ENCODE results near the gene YPEL1.

Gene YPEL1

DNA sequence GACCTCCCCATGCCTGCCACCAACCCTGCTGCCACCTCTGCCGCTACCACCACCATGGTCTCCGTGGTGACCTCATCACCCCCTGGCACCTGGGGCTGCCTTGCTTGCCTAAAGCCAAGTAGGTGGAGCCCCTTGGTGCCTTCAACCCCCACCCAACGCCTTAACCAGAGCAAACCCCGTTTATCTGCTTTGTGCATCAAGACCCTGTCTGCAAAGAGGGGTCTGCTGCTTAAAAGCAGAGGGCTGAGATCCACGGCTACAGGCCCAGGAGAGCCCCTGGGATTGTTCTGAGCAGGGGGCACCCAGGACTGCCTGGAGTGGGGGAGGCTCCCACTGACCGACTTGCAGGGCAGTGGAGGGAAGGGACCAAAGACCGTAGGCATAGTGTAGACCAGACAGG, 74.7 kb downstream of the YPEL1 start:
- Mint-ChIP-seq H3K36me3 (ENCODE audit: low read depth) (peaks cover under 1% of the 10 kb centered on the region), H3K4me1 (ENCODE audit: low read depth) (peaks cover 24% of the 10 kb centered on the region), H3K9me3 (no peaks in the 10 kb centered on the region), H3K27me3 (no peaks in the 10 kb centered on the region), H3K27ac (no peak overlapping the region), H3K4me3 (no peak overlapping the region)
- no peak for DNase-seq

DNA sequence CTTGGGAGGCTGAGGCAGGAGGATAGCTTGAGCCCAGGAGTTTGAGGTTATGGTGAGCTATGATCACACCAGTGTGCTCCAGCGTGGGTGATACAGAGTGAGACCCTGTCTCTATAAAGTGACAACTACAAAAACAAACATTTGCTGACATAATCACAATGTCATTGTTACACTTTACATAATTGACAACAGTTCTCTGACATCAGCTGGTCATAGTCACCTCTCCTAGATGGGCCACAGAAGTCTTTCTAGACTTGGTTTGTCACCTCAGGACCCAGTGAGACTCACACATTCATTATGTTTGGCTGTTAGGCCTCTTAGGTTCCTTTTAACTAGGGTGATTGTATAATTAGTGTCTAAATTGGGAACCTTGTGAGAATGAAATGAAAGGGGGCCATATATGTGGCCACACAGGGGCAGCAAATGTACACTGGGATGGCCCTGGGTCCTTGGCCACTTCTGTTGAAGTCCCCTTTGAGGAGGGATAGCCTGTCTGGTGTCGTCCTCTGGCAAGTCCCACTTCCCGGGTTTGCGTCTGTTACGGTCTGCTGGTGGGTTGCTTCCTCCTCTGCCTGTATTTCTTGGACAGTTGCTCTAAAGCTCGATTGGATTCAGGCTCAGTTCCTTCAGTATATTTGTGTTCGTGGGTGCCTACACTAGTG, 75.6 kb downstream of the YPEL1 start:
- Mint-ChIP-seq H3K4me3 (no peak overlapping the region), H3K27ac (no peak overlapping the region), H3K27me3 (no peaks in the 10 kb centered on the region), H3K9me3 (no peaks in the 10 kb centered on the region), H3K4me1 (ENCODE audit: low read depth) (peaks cover 17% of the 10 kb centered on the region), H3K36me3 (ENCODE audit: low read depth) (no peaks in the 10 kb centered on the region)
- no peak for DNase-seq

DNA sequence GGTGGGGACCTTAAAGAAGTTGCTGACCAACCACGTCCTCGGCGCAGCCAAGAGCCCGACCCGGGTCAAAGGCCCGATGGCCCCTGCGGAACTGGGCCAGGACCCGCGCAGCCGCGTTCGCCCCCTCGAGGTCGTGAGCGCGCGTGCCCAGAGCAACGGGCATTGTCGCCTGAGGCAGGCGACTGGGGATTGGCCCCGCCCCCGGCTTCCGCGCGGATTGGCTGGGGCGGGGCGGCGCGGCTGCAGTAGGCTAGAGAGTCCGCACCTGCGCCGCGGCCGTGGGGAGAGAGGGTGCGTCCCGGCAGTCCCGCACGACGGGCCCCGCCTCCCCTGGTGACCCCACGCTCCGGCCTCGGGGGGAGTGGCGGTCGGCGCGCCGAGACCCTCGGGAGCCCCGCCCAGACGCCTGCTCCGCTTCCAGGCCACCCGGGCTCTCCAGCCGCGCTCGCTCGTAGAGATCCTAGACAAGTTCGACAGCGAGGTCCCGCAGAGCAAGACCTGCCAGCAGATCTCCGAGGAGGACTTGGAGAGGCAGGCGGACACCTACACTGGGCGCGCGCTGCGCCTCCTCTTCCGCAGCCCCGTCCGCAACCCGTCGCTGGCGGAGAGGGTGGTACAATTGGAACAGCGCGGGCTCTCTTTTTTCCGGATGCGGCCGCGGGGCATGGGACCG, 78.1 kb downstream of the YPEL1 start:
- Mint-ChIP-seq H3K36me3 (ENCODE audit: low read depth) (peaks cover 7% of the 10 kb centered on the region), H3K27me3 (no peaks in the 10 kb centered on the region), H3K27ac (no peak overlapping the region), H3K4me1 (ENCODE audit: low read depth) (peaks cover 16% of the 10 kb centered on the region), H3K4me3 (peak overlapping the region; percentile 79), H3K9me3 (no peaks in the 10 kb centered on the region)
- DNase-seq = peak; percentile 85

DNA sequence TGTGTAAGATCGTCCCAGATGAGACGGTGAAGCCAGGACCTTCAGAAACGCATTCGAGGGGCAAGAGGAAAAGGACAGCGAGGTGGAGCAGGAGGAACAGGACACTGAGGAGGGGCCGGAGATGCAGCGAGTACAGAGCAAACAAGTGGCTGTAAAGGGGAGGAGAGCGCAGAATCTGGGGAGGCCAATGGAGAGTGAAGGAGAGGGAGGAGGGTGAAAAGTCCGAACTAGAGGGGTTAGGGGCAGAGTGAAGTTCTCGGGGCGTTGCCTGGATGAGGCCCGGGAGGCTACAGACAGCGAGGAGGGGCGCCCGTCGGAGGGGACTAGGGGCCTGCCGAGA, 78.6 kb downstream of the YPEL1 start:
- H3K9me3 Mint-ChIP-seq = no peaks in the 10 kb centered on the region
- peaks cover 16% of the 10 kb centered on the region for H3K4me1 Mint-ChIP-seq (ENCODE audit: low read depth)
- H3K36me3 Mint-ChIP-seq (ENCODE audit: low read depth) = peaks cover 8% of the 10 kb centered on the region
- DNase-seq = no peak
- H3K27me3 Mint-ChIP-seq = no peaks in the 10 kb centered on the region
- no peak overlapping the region for H3K27ac Mint-ChIP-seq
- H3K4me3 Mint-ChIP-seq = peak overlapping the region; percentile 37

DNA sequence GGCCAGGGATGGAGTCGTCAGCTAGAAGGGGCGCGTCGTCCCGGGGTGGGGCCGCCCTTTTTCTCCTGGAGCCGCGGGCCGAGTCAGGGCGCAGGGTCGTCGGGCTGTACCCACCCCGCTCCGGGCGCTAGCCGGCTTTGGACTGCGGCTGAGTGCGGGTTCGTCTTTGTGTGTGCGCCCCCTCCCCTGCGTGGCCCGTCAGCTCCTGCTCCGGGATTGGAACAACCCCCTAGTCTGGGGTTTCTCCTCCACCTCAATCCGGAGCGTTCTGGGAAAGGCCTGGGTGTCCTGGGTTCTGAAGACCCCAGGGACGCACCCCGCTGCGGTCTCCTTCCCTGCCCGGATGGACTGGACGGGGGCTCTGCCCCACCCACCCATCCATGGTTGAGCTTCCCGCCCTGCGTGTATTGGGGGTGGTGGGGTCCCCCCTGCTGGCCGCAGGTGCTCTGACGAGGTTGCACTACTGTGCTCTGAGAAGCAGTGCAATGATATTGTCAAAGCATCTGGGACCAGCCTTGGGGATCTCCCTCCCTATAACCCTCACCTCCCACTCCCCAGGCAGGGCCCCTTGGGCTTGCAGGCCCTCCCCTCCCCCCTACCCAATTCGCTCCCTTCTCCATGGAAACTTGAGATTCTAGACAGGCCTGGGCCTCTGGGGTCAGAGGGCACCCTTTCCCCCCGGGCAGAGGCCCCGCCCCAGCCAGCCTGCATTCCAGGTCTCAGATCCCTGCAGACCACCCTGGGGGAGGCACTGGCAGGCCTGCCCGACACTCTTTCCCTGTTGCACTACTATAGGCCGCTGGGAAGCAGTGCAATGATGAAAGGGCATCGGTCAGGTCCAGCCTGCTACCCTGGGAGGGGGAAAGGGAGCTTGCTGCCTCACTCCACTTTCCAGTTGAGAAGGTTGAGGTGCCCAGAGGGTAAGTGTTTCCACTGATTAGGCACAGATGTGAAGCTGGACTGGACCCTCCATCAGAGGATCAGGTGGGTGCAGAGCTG, 82.7 kb downstream of the YPEL1 start:
- Mint-ChIP-seq H3K4me3 (peak overlapping the region; percentile 87), H3K27ac (no peak overlapping the region), H3K36me3 (ENCODE audit: low read depth) (peaks cover 39% of the 10 kb centered on the region), H3K4me1 (ENCODE audit: low read depth) (peaks cover 30% of the 10 kb centered on the region), H3K9me3 (no peaks in the 10 kb centered on the region), H3K27me3 (no peaks in the 10 kb centered on the region)
- peak; percentile 46 for DNase-seq

DNA sequence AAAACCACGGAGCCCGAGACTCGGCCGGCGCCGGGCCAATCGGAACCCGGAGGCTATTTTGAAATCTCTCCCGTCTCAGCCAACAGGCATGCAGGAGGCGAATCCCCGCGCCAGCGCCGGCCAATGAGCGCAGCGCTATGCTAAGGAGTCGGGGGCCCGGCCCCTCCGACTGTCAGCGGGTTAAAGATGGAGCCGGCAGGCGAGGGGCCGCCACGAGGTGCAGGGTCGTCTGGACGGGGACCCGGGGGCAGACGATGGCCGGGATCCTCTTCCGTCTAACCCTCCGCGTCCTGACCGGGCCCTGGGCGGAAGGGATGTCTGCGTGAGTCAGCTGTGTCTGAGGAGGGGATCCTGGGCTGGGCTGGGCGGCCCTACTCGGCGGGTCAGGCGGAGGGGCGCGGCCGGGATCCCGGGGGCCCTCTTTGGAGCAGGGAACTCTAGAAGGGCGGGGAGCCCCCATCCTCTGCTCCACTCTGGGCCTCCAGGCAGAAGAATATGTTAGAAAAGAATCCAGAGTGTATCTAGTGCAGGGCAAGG, 83.5 kb downstream of the YPEL1 start:
- Mint-ChIP-seq H3K4me1 (ENCODE audit: low read depth) (peaks cover 27% of the 10 kb centered on the region), H3K27me3 (no peaks in the 10 kb centered on the region), H3K36me3 (ENCODE audit: low read depth) (peaks cover 43% of the 10 kb centered on the region), H3K9me3 (no peaks in the 10 kb centered on the region), H3K27ac (peak overlapping the region; percentile 89), H3K4me3 (peak overlapping the region; percentile 87)
- DNase-seq = peak; percentile 89

DNA sequence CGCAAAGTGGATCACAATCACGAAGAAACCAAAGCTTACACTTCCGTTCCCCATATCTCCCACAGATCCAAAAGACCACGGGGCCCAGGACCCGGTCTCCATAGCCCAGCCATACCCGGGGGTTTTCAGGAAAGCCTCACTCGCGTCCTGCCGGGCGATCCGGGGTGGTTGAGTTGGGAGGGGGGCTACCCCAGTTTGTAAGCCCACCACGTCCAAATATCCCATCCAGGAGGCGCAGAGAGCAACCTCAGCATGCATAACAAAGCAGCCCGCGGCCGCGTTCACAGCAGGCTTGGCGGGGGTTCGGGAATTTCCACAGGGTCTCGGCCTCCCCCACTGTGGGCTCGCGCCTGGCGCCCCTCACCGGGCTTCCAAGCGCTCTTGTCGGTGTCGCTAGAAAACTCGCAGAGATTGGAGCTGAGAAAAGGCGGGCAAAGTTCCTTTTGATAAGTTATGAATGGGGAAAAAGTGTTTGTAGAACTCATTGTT, 84.0 kb downstream of the YPEL1 start:
- no peaks in the 10 kb centered on the region for H3K27me3 Mint-ChIP-seq
- peak overlapping the region; percentile 89 for H3K27ac Mint-ChIP-seq
- peaks cover 24% of the 10 kb centered on the region for H3K4me1 Mint-ChIP-seq (ENCODE audit: low read depth)
- no peak for DNase-seq
- no peaks in the 10 kb centered on the region for H3K9me3 Mint-ChIP-seq
- peaks cover 48% of the 10 kb centered on the region for H3K36me3 Mint-ChIP-seq (ENCODE audit: low read depth)
- H3K4me3 Mint-ChIP-seq = peak overlapping the region; percentile 87

DNA sequence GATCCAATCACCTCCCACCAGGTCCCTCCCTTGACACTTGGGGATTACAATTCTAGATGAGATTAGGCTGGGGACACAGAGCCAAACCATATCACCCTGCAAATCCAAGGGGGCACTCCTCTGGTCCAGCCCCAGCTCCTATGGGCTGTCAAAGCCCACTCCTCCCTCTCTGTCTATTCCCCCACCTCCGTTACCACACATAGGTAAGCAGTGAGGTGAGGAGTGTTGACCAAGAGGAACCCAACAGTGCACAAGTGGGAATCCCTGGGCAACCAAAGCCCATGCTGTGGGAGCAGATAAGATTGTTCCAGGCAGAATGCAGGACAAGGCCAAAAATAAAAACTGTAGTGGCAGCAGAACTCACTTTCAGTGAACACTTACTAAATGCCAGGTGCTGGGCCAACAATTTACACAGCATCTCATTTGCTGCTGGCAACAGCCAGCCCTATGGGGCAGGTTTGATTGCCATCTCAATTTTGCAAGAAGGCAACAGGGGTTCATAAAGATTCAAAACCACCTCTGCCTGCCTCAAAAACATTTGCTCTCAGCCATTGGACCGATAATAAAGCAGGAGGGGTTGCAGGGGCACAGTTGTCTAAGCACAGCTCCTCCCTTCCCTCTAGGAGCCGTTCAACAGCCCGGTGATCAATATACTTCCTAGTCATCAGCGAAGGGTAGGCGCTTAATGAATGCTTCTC, 84.6 kb downstream of the YPEL1 start:
- peaks cover 54% of the 10 kb centered on the region for H3K36me3 Mint-ChIP-seq (ENCODE audit: low read depth)
- no peaks in the 10 kb centered on the region for H3K9me3 Mint-ChIP-seq
- H3K4me1 Mint-ChIP-seq (ENCODE audit: low read depth) = peaks cover 24% of the 10 kb centered on the region
- H3K27me3 Mint-ChIP-seq = no peaks in the 10 kb centered on the region
- DNase-seq = no peak
- H3K4me3 Mint-ChIP-seq = peak overlapping the region; percentile 87
- H3K27ac Mint-ChIP-seq = peak overlapping the region; percentile 89

DNA sequence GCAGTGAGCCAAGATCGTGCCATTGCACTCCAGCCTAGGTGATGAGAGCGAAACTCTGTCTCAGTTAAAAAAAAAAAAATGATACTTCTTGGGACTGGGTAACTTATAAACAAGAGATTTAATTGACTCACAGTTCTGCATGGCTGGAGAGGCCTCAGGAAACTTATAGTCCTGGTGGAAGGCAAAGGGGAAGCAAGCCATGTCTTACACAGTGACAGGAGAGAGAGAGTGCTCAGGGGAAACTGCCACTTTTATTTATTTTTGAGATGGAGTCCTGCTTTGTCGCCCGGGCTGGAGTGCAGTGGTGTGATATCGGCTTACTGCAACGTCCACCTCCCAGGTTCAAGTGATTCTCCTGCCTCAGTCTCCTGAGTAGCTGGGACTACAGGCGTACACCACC, 85.3 kb downstream of the YPEL1 start:
- Mint-ChIP-seq H3K27ac (no peak overlapping the region), H3K36me3 (ENCODE audit: low read depth) (peaks cover 60% of the 10 kb centered on the region), H3K27me3 (no peaks in the 10 kb centered on the region), H3K4me3 (peak overlapping the region; percentile 87), H3K9me3 (no peaks in the 10 kb centered on the region), H3K4me1 (ENCODE audit: low read depth) (peaks cover 26% of the 10 kb centered on the region)
- DNase-seq = no peak
